ENCODE data around the gene HES4. TPM values are rescaled to one million over a fixed set of nuclear protein-coding genes. Genes with fewer than 3 reads are reported as not detected.

HES4 gene
- total RNA-seq, 1 experiment from 2014 or later = 145 TPM

GRCh38 chr1:1004420-1004779, 4.5 kb upstream of the HES4 start:
- Histone ChIP-seq H3K27ac (ENCODE audit: low read depth, low read length) (peak overlapping the region; percentile 60; the same call in 1 of the 2 replicates), H4K20me1 (ENCODE audit: insufficient read depth) (no peaks in the 10 kb centered on the region), H3K4me1 (ENCODE audit: control insufficient read depth in 1 of 2, insufficient read depth in 2 of 2, low read length in 2 of 2) (peaks cover 35 to 70% of the 10 kb centered on the region in 2 experiments), H3K4me3 (replicated peaks in 1 of 2; ENCODE audit: low read depth in 1 of 2, low read length in 2 of 2) (no peak overlapping the region), H3K9me3 (ENCODE audit: control insufficient read depth in 1 of 2, insufficient read depth in 1 of 2, low read depth in 1 of 2, low read length in 2 of 2) (no peaks in the 10 kb centered on the region), H2AFZ (ENCODE audit: low read depth, low read length, poor library complexity, severe bottlenecking) (no peak overlapping the region), H3K4me2 (ENCODE audit: low read length) (peak overlapping the region; percentile 93; the same call in 1 of the 2 replicates), H3K27me3 (ENCODE audit: insufficient read depth, low read length) (no peaks in the 10 kb centered on the region), H3K9ac (ENCODE audit: low read length) (peak overlapping the region; percentile 82; the same call in 1 of the 2 replicates), H3K79me2 (ENCODE audit: insufficient read depth, low read length) (peaks cover 8% of the 10 kb centered on the region), H3K36me3 (ENCODE audit: control insufficient read depth in 1 of 2, insufficient read depth in 2 of 2, low read length in 2 of 2) (no peaks in the 10 kb centered on the region), H3K9me2 (ENCODE audit: insufficient read depth) (no peaks in the 10 kb centered on the region)
- no peak for ATAC-seq
- intact Hi-C loops (cut with micrococcal nuclease) = loop anchor here (5.0 kb wide), 1 partner anchor 63 kb away; no protein-coding TSS in a partner anchor
- TF ChIP-seq FOSL1 (IDR thresholded peaks at IDR 0.05; ENCODE audit: low read depth) (no peak), JUND (IDR thresholded peaks at IDR 0.05) (no peak), ELF1 (IDR thresholded peaks at IDR 0.05; ENCODE audit: borderline replicate concordance, low read depth) (no peak), TCF7L2 (IDR thresholded peaks at IDR 0.05; ENCODE audit: borderline replicate concordance, extremely low read depth, insufficient read depth, insufficient read length) (no peak), SRF (IDR thresholded peaks at IDR 0.05; ENCODE audit: low read depth) (no peak), YY1 (IDR thresholded peaks at IDR 0.05; ENCODE audit: extremely low read depth, insufficient replicate concordance, low read depth, low read length) (no peak), SIN3A (IDR thresholded peaks at IDR 0.05; ENCODE audit: low read depth) (no peak), CEBPB (IDR thresholded peaks at IDR 0.05; ENCODE audit: low read depth) (no peak), ZNF274 (IDR thresholded peaks at IDR 0.05; ENCODE audit: low read depth, low read length) (no peak), EZH2 (IDR thresholded peaks at IDR 0.05) (no peak), EGR1 (IDR thresholded peaks at IDR 0.05; ENCODE audit: low read depth) (no peak), MAX (IDR thresholded peaks at IDR 0.05) (no peak), ATF3 (IDR thresholded peaks at IDR 0.05) (no peak), EZH2phosphoT487 (IDR thresholded peaks at IDR 0.05; ENCODE audit: borderline replicate concordance) (no peak)
- TF ChIP-seq, protein P1, sequence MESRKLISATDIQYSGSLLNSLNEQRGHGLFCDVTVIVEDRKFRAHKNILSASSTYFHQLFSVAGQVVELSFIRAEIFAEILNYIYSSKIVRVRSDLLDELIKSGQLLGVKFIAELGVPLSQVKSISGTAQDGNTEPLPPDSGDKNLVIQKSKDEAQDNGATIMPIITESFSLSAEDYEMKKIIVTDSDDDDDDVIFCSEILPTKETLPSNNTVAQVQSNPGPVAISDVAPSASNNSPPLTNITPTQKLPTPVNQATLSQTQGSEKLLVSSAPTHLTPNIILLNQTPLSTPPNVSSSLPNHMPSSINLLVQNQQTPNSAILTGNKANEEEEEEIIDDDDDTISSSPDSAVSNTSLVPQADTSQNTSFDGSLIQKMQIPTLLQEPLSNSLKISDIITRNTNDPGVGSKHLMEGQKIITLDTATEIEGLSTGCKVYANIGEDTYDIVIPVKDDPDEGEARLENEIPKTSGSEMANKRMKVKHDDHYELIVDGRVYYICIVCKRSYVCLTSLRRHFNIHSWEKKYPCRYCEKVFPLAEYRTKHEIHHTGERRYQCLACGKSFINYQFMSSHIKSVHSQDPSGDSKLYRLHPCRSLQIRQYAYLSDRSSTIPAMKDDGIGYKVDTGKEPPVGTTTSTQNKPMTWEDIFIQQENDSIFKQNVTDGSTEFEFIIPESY (IDR thresholded peaks at IDR 0.05; ENCODE audit: extremely low read depth, insufficient replicate concordance, low read length) = no peak
- TF ChIP-seq, protein P2, sequence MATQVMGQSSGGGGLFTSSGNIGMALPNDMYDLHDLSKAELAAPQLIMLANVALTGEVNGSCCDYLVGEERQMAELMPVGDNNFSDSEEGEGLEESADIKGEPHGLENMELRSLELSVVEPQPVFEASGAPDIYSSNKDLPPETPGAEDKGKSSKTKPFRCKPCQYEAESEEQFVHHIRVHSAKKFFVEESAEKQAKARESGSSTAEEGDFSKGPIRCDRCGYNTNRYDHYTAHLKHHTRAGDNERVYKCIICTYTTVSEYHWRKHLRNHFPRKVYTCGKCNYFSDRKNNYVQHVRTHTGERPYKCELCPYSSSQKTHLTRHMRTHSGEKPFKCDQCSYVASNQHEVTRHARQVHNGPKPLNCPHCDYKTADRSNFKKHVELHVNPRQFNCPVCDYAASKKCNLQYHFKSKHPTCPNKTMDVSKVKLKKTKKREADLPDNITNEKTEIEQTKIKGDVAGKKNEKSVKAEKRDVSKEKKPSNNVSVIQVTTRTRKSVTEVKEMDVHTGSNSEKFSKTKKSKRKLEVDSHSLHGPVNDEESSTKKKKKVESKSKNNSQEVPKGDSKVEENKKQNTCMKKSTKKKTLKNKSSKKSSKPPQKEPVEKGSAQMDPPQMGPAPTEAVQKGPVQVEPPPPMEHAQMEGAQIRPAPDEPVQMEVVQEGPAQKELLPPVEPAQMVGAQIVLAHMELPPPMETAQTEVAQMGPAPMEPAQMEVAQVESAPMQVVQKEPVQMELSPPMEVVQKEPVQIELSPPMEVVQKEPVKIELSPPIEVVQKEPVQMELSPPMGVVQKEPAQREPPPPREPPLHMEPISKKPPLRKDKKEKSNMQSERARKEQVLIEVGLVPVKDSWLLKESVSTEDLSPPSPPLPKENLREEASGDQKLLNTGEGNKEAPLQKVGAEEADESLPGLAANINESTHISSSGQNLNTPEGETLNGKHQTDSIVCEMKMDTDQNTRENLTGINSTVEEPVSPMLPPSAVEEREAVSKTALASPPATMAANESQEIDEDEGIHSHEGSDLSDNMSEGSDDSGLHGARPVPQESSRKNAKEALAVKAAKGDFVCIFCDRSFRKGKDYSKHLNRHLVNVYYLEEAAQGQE (IDR thresholded peaks at IDR 0.05; ENCODE audit: low read depth) = no peak
- ChIA-PET RAD21 (ENCODE audit: low non-redundant PET in 1 of 2, low total read pairs in 2 of 2, uncharacterized antibody in 2 of 2, unreplicated experiment in 2 of 2) (no interaction called here), CTCF (interaction anchor here (4.0 kb wide), 1 partner anchor 9 kb away, joined by 26 read pairs; the partner anchor contains the start of gene ISG15), POLR2A (no interaction called here)
- DNase-seq (ENCODE audit: low read depth, low spot score) = no peak
- BruUV-seq (replicated peaks) = no TSS peak

Measured in HCT116 (cell line).